Natural killer cell treated with Interleukin-12 subunit alpha and Interleukin-12 subunit beta and Interleukin-15 and Interleukin-18, amount 100 ng/mL, for 72 hours (primary cell): Measurements from ENCODE around the gene ZHX3. TPM values are rescaled to one million over a fixed set of nuclear protein-coding genes. Genes with fewer than 3 reads are reported as not detected.
A peak's percentile ranks its signal among the peaks of the same experiment; 100 is the strongest.
"Not testable (repeated sequence)": the region's sequence is repeated elsewhere in the genome, so short reads cannot be mapped to it uniquely, and the experiment has no call there.

Source experiments
- ATAC-seq, 2 donors: fragments of 150-1000 bp; cut with Tn5 transposase in 1 of 2; sonication (Bioruptor Pico), chemical (Tn5 transposase) in 1 of 2; 2 replicates each; pipeline ENCODE4 v1.10.0; 2021
- DNase-seq: peaks from one replicate; pipeline ENCODE4 v3.0.0; 2022; ENCODE audit warnings: low spot score
- H3K27ac Mint-ChIP-seq, 2 donors: 1 replicate in 1 of 2; 2 replicates in 1 of 2; pipeline ENCODE4 v1.8.0; 2022; ENCODE audit warnings: mixed read lengths in 2 of 2, mild to moderate bottlenecking in 1 of 2, moderate library complexity in 1 of 2
- H3K27me3 Mint-ChIP-seq, 2 donors: 1 replicate in 1 of 2; 2 replicates in 1 of 2; pipeline ENCODE4 v1.8.0; 2022; ENCODE audit warnings: mixed read lengths in 2 of 2
- H3K36me3 Mint-ChIP-seq: one replicate; pipeline ENCODE4 v1.8.0; 2022; ENCODE audit warnings: mixed read lengths
- H3K4me1 Mint-ChIP-seq, 2 donors: 1 replicate in 1 of 2; 2 replicates in 1 of 2; pipeline ENCODE4 v1.8.0; 2022; ENCODE audit warnings: low read depth in 2 of 2, mixed read lengths in 2 of 2, mild to moderate bottlenecking in 1 of 2
- H3K4me3 Mint-ChIP-seq: one replicate; pipeline ENCODE4 v1.8.0; 2022; ENCODE audit warnings: mixed read lengths
- H3K9me3 Mint-ChIP-seq: 2 replicates; pipeline ENCODE4 v1.8.0; 2022; ENCODE audit warnings: mixed read lengths
- total RNA-seq, 2 donors: library from RNA; stranded (reverse); gene quantifications; one replicate each; pipeline ENCODE4 v1.2.3, GENCODE V29; 2022

The ZHX3 gene
- total RNA-seq, 2 donors from 2014 or later = 7.6 to 21.6 TPM

DNA sequence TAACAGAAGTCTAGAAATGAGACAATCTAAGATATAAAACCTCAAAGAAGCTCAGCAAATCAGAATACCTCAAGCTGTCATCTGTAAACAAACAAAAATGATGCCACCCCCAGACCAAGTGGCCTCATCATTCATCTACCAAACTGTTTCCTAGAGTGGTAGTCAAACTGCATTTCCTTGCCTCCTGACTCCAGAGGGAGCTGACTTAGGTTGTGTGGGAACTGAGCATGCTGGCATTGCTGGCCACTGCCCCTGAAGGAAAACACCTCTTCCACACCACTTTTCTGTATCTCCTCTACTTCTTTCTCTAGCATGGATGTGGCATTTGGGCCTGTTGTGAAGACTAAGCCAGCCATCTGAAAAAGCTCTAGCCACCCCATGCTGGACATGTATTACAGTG lies 56.3 kb downstream of the ZHX3 start:
- ATAC-seq (no peak), DNase-seq (no peak)
- Mint-ChIP-seq H3K4me3 (no peak overlapping the region), H3K36me3 (no peaks in the 10 kb centered on the region), H3K27me3 (no peaks in the 10 kb centered on the region), H3K27ac (no peak overlapping the region), H3K4me1 (no peaks in the 10 kb centered on the region), H3K9me3 (no peaks in the 10 kb centered on the region)

DNA sequence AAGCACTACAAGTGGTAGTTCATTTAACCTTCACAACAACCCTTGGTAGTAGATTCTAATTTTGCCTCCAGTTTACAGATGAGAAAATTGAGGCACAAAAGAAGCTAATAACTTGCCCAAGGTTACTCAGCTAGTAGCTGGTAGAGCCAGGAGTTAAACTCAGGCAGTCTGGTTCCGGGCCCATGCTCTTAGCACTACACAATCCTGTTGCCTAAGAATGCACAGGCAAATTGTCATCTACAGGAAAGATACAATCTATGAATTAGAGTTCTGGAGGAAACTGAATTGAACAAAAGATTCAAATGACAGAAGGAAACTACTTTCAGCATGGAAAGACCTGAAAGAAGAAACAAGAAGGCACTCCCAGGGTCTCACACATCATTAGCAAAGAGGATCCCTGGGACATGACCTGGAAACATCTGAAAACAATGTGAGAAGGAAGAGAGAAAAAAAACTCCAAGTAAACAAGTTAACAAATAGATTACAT lies 56.8 kb downstream of the ZHX3 start:
- Mint-ChIP-seq H3K36me3 (no peaks in the 10 kb centered on the region), H3K27me3 (no peaks in the 10 kb centered on the region), H3K4me1 (no peaks in the 10 kb centered on the region), H3K27ac (no peak overlapping the region), H3K4me3 (no peak overlapping the region), H3K9me3 (no peaks in the 10 kb centered on the region)
- ATAC-seq (no peak), DNase-seq (no peak)

DNA sequence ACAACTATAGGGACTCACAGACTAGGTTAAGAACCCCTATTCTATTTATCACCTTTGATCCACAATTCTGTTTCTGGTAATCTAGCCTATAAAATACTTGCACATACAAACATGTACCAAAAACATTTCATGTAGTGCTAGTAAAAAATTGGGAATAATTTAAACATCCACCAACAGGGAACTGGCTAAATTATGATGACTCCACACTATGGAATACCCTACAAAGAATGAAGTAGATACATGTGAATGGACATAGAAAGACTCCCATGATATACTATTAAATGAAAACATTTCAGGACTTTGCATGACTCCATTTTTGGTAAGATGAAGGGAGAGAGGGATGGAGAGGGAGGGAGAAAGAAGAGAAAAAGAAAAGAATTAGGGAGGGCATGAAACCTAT lies 58.2 kb downstream of the ZHX3 start:
- DNase-seq (no peak), ATAC-seq (no peak)
- Mint-ChIP-seq H3K4me1 (no peaks in the 10 kb centered on the region), H3K4me3 (no peak overlapping the region), H3K9me3 (no peaks in the 10 kb centered on the region), H3K27me3 (no peaks in the 10 kb centered on the region), H3K27ac (no peak overlapping the region), H3K36me3 (no peaks in the 10 kb centered on the region)

DNA sequence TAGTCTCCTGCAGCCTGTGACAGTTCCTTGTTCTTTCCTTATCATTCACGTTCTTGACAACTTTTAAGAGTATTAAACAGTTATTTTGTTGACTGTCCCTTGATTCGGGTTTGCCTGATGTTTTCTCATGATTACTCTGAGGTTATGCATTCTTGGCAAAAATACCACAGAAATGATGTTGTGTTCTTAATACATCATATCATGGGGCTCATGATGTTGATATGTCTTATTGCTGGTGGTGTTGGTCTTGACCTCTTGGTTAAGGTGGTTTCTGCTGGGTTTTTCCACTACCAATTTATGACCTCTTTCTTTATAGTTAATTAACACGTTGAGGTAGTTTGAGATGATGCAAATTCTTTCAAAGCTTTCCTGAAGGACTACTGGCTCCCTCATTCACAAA lies 59.1 kb downstream of the ZHX3 start:
- no peak overlapping the region for H3K4me3 Mint-ChIP-seq
- no peaks in the 10 kb centered on the region for H3K4me1 Mint-ChIP-seq
- DNase-seq (no peak), ATAC-seq (no peak)
- no peaks in the 10 kb centered on the region for H3K9me3 Mint-ChIP-seq
- H3K27ac Mint-ChIP-seq = no peak overlapping the region
- H3K36me3 Mint-ChIP-seq = no peaks in the 10 kb centered on the region
- H3K27me3 Mint-ChIP-seq = no peaks in the 10 kb centered on the region

DNA sequence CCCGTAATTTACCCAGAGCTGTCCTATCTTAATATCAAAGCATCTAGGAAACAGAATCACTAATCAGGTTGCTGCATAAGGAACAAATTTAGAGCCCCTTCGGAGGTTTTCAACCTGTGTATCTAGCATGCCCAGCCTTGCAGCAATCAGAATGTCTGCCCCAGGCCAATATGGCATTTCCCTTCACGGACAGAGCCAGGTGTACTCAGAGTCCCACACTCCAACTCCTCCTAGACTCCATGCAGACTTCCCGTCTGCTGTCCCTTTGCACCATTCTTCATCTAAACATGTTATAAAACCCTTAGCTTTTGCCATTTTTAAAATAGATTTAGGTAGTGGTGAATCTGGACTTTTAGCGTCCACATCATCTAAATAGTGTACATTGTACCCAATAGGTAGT lies 61.0 kb downstream of the ZHX3 start:
- DNase-seq (no peak), ATAC-seq (no peak)
- Mint-ChIP-seq H3K9me3 (no peaks in the 10 kb centered on the region), H3K36me3 (no peaks in the 10 kb centered on the region), H3K4me1 (no peaks in the 10 kb centered on the region), H3K27ac (no peak overlapping the region), H3K4me3 (no peak overlapping the region), H3K27me3 (no peaks in the 10 kb centered on the region)

DNA sequence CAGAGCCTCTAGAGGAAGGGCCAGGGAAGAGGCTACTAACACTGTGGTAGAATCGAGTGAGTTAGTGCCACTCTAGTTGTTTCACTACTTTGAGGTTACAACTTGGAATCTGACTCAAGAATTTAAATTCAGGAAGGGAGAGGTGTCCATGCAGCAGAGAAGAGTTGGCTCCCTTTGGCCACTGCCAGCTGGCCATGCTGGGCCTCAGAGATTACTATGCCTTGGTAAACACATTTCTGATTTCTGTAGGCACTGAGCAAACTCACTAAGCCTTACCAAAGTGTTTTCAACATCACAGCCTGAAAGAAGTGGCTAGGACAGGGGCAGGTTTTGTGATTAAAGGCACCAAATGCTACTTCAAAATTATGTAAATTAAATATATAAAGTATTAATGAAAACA lies 61.9 kb downstream of the ZHX3 start:
- no peaks in the 10 kb centered on the region for H3K27me3 Mint-ChIP-seq
- no peak overlapping the region for H3K27ac Mint-ChIP-seq
- ATAC-seq (no peak), DNase-seq (no peak)
- H3K4me3 Mint-ChIP-seq = no peak overlapping the region
- no peaks in the 10 kb centered on the region for H3K9me3 Mint-ChIP-seq
- no peaks in the 10 kb centered on the region for H3K36me3 Mint-ChIP-seq
- H3K4me1 Mint-ChIP-seq = no peaks in the 10 kb centered on the region

DNA sequence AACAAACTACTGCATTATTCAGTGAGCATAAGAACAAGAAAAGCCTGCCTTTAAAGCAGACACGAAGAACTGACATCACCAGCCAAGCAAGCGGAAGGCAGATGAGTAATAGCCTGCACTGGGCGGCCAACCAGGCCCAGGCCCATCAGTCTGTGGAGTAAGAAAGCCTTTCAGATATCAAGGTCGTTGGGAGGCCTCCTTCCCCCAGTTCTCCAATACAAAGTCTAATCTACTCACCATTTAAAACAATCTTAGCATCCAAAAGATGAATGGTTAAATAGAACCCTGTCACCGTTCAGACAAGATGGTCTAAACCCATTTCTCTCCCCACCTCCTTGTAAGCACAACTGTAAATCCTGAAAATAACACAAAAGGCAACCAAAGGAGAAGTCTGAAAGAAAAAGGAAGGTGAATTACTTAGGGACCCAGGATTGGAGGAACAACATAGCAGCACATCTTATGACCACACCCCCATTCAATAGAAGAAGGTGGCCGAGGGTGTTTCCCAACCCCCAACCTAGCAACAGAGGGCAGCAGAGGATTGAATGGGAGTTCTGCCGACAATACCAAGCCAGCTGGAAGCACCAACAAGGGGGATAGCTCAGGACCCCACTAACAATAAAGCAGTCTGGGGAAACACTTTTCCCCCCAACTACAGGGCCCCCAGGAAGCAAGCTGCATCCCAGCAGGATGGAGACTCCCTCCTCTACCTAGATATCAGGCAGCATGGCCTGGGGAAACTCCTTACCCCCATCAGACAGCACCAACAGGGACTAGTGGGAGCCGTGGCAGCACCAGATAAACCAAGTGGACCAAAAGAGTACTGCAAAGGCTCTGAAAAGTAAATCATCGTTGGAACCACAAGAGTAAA lies 67.9 kb downstream of the ZHX3 start:
- no peaks in the 10 kb centered on the region for H3K27me3 Mint-ChIP-seq
- H3K36me3 Mint-ChIP-seq = no peaks in the 10 kb centered on the region
- no peak for DNase-seq
- H3K9me3 Mint-ChIP-seq = no peaks in the 10 kb centered on the region
- peaks cover 0 to 2% of the 10 kb centered on the region in 2 donors for H3K4me1 Mint-ChIP-seq
- H3K4me3 Mint-ChIP-seq = no peak overlapping the region
- H3K27ac Mint-ChIP-seq = no peak overlapping the region
- ATAC-seq = peak in 1 of 2 donors; percentile 56

DNA sequence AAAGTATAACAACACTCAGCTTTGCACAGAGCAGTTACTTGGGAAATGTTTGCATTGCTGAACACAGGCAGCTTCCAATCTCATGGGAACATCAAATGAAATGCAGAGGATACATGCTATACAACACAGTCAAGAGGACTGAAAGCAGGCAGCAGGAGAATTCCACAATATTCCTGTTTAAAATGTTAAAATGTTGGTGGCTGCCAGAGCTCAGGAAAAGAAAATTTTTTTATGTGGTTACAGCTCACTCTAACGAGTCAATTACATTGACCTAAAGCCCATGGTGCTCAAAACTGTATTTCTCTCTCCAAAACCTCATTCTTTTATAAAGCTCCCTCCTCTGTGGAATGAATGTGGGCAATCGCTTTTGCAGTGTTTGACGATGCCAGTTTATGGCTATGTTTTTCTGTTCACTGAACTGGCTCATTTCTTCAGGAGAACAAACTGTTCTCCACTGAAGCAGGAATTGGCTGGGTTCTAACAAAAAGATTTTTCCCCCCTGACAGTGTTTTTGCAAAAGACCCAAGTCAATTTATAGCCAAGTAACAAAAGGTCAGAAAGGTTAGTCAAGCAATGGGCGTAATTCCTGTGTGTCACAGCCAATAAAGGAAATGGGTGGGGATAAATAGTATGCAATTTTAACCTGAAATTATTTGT lies 69.0 kb downstream of the ZHX3 start:
- H3K27me3 Mint-ChIP-seq = no peaks in the 10 kb centered on the region
- H3K27ac Mint-ChIP-seq = no peak overlapping the region
- DNase-seq (no peak), ATAC-seq (no peak)
- H3K36me3 Mint-ChIP-seq = no peaks in the 10 kb centered on the region
- no peaks in the 10 kb centered on the region for H3K9me3 Mint-ChIP-seq
- no peak overlapping the region for H3K4me3 Mint-ChIP-seq
- H3K4me1 Mint-ChIP-seq = peaks cover 0 to 2% of the 10 kb centered on the region in 2 donors

DNA sequence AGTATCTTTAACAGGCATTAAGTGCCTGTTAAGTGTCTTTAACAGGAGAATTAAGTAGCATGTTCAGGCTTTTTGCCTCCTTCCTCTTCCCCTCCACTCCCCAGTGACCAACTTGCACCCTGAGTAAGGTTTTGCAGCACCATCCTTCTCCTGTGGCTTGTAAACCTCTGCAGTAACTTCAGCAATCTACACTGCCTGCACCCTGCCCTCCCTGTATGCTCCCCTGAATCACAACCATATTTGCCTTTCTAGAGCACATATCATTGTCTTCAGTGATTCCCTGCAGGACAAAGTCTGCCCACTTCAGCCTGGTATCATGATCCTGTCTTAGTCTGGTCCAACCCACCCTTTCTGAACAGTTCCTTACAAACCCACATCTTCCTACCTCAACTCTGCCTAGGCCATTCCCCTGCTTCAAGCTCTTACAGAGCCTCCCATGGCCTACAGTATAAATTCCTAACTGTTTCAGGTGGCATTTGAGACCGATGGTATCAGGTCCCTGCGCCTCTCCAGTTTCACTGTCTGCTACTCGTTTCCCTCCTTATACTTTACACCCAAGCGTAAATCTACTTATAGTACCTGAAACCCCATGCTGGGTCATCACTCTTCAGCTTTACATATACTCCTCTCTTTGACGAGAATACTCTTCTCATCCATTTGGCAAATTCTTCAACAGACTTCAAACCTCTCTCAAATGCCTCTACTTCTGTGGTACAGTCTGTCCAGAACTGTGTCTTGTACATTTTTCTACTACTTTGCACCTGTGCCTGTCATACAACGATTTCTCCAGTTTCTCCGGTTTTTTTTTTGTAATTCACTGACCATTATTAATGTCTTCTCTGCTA lies 69.8 kb downstream of the ZHX3 start:
- Mint-ChIP-seq H3K9me3 (no peaks in the 10 kb centered on the region), H3K4me1 (peaks cover 2% of the 10 kb centered on the region in 2 donors), H3K4me3 (no peak overlapping the region), H3K27ac (no peak overlapping the region), H3K36me3 (no peaks in the 10 kb centered on the region), H3K27me3 (no peaks in the 10 kb centered on the region)
- no peak for DNase-seq
- peak in 1 of 2 donors; percentile 28 for ATAC-seq

DNA sequence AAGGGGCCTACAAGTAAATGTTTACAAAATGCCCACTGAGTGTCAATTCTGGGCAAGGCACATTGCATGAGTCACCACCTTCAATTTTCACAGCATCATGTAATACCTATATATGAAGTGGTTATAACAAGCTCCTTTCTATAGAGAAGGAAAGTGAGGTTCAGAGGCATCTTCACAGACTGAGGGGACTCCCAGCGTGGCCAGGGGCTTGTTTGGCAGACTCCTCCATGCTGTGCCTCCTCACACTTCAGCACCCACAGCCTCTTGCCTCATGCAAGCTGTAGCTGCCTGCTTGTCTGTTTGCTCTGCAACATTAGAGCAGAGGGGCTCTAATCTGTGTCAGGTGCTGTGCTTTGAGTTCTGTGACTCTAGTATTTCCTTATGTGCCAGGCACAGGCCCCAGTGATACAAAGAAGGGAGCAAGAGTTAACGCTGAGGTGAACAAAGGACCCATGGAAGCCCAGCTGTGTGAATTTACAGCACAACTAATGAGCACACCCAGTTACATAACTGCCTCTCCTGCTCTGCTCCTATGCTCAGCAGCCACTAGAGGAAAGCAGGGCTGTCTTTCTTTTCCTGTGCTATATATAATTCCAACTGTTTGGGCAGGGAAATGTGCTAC lies 72.3 kb downstream of the ZHX3 start:
- Mint-ChIP-seq H3K9me3 (no peaks in the 10 kb centered on the region), H3K27ac (no peak overlapping the region), H3K36me3 (no peaks in the 10 kb centered on the region), H3K27me3 (no peaks in the 10 kb centered on the region), H3K4me3 (no peak overlapping the region), H3K4me1 (peaks cover 10 to 11% of the 10 kb centered on the region in 2 donors)
- ATAC-seq (peak in 1 of 2 donors; percentile 48), DNase-seq (no peak)

DNA sequence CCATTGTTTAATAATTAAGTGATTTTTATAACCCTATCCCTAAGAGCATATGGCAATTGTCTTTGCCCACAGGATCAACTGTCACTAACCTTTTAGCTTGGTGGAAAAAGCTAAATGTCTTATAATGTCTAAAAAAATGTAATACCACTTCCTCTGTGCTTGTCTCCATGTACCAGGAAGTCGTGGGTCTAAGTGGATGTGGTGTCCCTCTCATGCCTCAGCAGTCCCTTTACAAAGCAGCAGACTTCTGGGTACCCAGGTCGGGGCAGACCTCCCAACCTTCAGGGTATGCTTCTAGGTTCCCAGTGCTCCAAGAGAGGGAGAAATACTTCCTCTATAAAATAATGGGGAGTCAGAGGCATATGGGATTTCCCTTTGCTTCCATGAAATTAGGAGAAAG lies 74.7 kb downstream of the ZHX3 start:
- Mint-ChIP-seq H3K27me3 (no peaks in the 10 kb centered on the region), H3K4me3 (no peak overlapping the region), H3K27ac (peak overlapping the region in 1 of 2 donors; percentile 51), H3K36me3 (no peaks in the 10 kb centered on the region), H3K9me3 (no peaks in the 10 kb centered on the region), H3K4me1 (peaks cover 10 to 11% of the 10 kb centered on the region in 2 donors)
- no peak for ATAC-seq
- no peak for DNase-seq

DNA sequence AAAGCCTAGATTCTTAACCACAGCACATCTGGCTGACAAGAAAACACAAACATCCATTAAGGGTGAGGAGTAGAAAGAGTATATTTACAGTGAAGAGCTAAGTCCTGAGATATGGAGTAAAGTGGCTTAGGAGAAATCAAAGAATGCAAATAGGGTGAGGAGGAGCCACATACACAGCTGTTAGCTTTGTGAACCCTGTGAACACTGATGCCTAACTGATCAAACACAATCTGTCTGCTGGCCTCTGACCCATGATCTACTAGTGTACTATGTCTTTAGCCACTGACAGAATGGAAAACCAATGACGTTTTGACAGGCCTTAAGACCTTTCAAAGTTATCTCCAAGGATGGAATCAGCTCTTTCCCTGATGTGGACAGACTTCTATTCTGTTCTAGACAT lies 75.2 kb downstream of the ZHX3 start:
- ATAC-seq = no peak
- no peak for DNase-seq
- Mint-ChIP-seq H3K4me1 (peaks cover 8 to 11% of the 10 kb centered on the region in 2 donors), H3K27ac (peak overlapping the region in 1 of 2 donors; percentile 51), H3K27me3 (no peaks in the 10 kb centered on the region), H3K9me3 (no peaks in the 10 kb centered on the region), H3K4me3 (no peak overlapping the region), H3K36me3 (no peaks in the 10 kb centered on the region)

DNA sequence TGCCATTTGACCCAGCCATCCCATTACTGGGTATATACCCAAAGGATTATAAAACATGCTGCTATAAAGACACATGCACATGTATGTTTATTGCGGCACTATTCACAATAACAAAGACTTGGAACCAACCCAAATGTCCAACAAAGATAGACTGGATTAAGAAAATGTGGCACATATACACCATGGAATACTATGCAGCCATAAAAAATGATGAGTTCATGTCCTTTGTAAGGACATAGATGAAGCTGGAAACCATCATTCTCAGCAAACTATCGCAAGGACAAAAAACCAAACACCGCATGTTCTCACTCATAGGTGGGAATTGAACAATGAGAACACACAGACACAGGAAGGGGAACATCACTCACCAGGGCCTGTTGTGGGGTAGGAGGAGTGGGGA lies 80.3 kb downstream of the ZHX3 start:
- H3K9me3 Mint-ChIP-seq, H3K36me3 Mint-ChIP-seq, H3K27ac Mint-ChIP-seq, H3K27me3 Mint-ChIP-seq, DNase-seq, ATAC-seq, H3K4me3 Mint-ChIP-seq: not testable (repeated sequence)
- peaks cover 7 to 13% of the 10 kb centered on the region in 2 donors for H3K4me1 Mint-ChIP-seq
